GM21390 (cell line): ENCODE measurements around the gene UVSSA.

Experiments used
- ATAC-seq: cut with Tn5 transposase; IDR thresholded peaks from one replicate; pipeline ENCODE4 v1.9.1; 2021; ENCODE audit not compliant: unreplicated experiment

The UVSSA gene

DNA sequence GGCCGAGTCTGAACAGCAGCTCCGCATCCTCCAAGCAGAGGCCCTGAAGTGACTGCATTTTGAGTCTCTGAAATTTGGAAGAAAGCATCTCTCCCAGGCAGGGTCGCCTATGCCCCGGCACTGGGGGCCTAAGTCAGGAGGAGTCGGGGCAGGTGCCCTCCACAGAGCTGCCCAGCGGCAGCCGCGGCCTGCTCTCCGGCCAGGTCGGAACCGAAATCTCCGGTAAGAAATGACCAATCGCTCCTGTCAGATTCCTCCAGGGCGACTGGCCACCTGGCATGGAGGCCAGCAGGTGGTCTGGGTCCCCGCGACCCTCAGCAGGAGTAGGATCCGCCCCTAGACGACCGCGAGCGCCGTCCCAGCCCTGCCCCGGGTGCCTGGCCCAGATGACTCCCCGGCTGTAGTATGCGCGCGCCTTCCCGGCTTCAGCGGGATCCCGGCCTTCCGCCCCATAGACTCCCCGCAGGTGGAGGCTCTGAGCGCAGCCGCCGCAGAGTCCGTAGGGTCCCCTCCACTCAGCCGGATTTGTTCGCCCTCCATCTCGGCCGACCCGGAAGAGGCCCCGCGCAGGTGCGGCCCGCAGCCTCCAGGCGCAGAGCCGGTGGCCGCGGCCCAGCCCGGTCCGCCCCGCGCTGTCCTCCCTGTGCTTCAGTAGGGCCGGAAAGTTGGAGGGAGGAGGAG, 57.7 kb downstream of the UVSSA start:
- no peak for ATAC-seq

DNA sequence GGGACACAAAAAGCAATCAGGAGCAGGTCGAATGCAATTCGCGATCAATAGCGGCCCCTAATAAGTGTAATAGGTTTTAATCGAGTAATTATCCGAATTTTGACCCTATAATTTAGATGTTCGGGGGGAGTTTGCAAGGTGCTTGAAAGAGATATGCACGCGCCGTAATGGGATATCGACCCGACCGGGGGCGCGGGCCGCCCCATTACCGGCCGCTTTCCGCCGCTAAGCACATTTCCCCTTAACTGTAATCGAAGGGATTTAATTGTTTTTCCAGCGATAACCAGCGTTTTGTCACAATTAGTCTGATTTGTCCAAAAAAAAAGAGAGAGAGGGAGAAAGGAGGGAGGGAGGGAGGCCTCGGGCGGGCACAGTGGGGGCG, 58.2 kb downstream of the UVSSA start:
- ATAC-seq = no peak

DNA sequence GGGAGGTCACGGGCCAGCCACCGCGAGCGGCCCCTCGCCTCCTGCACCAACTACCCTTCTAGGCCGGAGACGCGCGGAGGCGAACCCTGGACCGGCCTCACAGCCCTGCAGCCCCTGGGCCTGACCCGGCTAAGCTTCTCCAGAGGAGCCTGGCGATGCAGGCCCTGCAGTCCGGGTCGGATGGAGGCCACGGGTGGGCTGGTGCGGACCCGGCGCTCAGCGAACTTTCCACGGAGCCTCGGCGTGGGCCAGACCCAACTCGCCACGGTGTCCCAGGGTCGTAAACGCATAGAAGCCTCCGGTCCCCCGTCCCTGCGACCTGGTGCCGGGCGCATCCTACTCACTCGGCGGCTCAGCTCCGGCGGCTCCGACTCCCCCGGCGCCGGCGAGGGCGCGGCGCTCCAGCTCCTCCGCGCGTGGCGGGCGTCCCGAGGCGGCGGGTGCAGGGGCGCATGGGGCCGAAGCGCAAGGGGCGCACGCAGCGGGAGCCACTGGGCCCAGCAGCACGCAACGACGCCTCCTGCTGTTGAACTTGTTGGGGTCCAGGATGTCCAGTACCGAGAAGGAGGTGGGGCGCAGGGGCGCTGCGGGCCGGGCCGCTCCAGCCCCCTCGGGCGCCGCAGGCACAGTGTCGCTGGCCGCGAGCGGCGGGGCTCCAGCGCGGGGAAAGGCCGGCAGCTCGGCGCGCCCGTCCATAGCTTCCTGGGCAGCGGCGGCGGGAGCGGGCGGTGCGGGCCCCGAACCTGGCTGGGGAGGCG, 58.8 kb downstream of the UVSSA start:
- ATAC-seq = no peak

DNA sequence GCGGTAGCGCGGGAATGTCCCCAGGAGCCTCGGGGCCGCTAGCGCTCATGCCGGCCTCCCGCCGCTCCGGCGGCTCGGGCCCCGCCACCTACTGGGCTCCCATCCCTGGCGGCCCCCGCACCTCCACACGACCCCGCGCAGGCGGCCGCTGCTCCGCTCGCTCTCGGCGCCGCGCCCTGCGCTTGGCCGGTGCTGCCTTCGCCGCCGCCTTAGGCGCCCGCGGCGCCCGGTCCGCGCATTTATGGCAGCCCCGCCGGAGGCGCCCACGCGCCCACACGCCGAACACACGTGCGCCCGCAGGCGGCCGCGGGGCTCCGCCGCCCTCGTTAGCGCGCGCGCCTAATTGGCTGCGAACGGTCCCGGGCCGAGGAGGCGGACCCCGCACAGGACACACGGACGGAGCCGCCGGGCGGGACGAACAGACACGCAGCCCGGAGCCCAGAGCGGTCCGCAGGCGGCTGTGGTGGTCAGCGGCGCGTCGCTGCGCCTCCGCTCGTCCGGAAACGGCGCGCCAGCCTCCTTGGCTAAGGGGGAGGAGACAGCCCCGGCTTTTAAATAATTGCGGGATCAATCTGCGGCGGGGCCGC, 59.5 kb downstream of the UVSSA start, which contains the start of gene NKX1-1:
NKX1-1 (minus strand) TSS at position 49 of the 587 bp plus-strand sequence; CDS start at position 49, 0 bp downstream.
- no peak for ATAC-seq

DNA sequence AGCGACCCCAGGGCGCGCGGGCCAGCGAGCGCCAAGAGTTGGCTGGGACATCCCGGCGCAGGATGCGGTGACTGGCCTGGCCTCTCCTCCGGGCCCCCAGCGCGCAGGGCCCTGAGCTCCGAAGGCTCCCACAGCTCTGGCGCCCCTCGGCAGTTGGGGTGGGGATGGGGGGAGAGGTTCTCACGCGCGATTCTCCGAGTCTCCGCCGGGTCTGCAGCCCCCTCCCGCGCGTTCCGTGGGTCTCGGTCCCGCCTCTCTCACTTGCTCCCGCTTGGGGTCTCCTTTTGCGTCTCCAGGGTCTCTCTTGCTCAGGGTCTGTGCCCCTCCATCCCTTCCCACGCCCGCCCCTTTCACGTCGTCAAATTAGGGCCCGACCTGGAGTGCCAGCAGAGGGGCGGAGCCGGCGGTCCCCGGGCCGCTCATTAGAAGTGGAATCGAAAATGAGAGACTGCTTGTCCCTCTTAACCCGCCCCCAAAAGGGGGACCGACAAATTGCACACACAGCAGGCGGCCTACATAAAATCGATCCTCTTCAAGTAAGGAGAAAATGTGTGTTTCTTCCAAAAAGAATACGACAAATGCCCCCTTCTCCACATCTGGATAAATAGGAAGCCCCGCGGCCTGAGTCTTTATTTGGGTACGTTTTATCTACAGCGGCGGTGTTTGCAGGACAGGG, 60.1 kb downstream of the UVSSA start:
- no peak for ATAC-seq

DNA sequence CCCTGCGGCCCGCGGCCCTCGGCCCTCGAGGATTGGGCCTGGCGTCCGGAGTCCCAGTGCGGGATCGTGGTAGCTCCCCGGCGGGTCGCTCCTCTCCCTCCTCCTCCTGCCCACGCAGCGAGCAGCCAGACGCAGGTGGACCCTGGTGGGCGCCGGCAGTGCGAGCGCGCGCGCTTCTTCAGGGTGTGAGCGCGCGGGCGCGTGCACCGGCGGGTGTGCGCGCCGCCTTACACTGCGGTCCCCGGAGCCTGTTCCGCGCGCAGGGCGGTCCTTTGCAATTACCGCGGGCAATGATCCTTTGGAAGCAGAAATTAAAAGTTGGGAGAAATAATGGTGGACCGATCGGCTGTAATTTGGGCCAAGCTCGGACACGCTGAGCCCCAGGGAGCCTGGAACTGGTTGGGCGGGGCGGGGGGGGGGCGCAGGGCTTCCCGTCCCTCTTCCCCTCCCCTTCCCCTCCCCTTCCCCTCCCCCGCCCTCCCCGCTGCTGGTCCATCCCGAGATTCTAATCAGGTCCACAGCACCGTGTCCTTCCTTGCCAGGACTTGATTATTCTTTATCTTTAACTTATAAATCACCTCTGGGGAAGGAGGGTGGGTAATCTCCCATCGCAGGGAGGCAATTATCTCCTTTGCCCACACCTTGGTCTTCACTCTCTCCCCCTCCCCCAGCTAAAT, 60.8 kb downstream of the UVSSA start:
- no peak for ATAC-seq

DNA sequence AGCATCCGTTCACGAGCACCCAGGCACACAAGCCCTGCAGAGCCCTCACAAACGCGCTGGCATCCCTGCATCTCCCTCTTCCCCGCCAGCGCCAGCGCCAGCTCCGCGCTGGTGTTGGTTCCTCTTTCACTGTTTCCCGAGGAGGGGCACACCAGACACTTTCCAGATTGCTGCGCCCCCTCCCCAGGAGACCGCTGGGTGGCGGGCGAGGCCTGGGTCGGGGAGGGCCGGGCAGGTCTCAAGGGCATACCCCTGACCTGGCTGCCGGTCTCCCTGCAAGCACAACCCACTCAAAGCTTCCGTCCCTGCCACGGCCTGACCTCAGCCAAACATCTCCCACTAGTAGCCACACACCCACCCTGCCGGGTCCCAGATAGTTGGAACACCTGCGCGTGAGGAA, 61.4 kb downstream of the UVSSA start:
- ATAC-seq = no peak

DNA sequence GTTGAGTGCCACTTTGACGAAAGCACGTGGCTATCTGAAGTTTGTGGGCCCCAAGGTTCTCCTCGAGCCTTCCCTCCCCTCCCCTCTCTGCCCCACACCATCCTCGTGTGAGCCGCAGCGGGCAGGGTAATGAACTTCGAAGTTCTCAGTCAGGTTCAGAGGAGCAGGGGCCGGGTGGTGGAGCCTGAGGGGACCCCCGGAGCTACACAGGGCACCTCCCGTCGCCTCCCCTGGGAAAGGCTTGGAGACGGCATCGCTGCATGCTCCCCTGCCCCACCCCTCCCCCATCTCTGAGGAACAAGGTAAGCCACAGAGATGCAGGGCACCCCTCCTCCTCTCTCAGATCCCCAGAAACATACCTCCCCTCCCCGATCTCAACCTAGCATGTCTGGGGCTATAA, 62.1 kb downstream of the UVSSA start:
- no peak for ATAC-seq

DNA sequence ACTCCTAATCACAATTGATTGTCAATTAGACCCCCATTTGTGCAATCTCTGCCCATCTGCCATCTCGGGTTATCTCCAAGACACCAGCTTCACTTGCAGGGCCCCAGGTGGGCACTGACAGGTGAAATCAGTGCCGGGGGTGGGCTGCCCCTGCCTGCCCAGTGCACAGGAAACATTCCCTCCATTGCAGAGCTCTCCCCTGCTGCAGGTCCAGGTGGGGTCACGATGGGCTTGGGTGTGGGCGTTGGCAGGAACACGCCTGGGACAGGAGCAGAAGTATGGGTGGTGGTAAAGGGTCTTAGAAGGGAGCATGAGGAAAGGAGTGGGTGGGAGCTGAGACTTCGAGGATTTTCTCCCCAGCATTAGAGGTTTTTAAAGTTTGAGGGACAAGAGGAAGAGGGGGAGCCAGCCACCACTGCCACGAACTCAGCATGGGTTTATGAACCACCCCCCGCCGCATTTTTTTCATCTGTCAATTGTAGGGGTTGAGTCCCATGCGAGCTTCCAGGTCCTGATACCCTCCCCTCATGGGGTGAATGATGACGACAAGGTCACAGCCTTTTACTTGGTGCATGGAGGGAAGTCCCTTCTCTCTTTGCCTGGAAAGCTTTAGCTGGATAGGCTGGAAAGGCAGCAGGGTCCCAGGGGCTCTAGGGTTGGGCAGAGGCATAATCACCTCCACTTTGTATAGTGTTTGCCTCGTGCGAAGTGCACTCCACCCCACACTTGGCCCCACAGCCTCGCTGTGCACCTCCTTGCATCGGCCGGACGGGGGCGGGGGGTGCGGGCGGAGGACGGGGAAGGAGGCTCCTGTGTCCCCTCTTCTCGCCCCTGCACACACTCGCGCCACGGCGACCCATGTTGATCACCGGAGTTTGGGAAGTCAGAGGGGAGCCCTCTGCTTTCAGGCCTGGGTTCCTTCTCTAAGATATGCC, 62.8 kb downstream of the UVSSA start:
- no peak for ATAC-seq

DNA sequence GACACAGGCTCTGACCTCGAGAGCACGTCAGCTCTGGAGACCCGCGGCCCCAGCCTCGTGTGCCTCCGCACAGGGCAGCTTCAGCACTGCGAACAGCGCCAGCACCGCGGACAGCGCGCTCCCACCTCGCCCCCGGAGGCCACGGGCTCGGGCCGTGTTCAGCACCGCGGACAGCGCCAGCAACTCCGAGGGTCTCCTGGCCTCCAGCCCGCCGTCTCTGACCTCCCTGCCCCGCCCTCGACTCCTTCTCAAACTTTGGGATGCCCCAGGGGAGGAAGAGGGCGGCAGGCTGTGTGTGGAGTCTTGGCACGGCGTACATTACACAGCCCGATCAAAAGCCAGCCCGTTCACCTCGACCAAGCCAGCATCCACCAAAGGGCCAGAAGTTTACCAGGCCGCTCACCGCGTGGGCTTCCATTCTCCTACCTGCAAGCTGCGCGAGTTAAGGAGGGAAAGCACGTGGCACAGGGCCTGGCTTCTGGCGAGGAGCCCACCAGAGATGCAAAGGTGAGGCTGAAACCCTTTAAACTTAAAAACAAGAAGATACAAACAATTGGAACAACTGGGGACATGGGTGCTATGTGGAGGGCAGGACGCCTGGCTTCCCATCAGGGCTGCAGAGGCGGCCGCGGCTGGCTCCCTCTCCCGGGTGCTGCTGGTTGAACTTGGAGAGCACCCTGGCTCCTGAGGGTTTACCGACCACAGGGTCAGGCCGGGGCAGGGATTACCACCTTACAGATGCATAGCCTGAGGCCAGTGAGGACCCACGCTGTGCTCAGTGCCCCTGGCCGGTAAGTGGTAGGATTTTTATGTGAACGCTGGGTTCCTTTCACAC, 63.7 kb downstream of the UVSSA start:
- ATAC-seq = no peak

DNA sequence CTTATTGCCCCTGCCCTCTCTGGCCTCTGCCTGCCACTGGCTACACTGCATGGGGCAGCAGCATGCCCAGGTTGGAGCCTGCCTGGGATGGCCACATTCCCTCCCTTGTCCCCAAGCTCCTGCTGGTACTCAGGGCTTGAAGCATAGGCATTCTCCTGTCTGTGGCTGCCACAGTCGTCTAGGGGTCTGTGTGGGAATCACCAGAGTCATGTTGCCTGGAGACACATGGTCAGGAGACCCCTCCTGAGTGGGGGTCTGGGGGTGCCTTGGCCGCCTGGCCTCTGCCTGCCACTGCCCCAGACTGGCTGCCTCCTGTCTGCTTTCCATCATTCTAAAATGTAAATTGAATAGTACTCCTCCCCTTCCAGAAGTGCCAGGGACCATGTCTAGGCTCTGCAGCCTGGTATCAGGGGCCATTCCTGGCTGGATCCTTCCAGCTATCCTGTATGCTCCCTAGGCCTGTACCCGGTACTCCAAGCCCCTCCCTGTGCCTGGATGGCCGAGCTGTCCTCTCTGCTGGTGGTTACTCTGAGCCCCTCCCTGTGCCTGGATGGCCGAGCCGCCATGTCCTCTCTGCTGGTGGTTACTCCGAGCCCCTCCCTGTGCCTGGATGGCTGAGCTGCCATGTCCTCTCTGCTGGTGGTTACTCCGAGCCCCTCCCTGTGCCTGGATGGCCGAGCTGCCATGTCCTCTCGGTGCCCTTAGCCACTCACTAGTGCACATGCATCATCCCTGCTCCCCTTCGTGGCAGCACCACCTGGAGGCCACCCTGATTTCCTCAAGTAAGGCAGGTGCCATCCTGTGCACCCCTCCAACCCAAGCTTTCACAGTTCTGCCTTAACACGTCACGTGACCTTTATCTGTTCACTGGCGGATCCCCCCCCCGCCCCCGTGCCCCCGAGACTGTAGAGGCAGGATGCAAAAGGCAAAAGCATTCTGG, 64.7 kb downstream of the UVSSA start:
- no peak for ATAC-seq

DNA sequence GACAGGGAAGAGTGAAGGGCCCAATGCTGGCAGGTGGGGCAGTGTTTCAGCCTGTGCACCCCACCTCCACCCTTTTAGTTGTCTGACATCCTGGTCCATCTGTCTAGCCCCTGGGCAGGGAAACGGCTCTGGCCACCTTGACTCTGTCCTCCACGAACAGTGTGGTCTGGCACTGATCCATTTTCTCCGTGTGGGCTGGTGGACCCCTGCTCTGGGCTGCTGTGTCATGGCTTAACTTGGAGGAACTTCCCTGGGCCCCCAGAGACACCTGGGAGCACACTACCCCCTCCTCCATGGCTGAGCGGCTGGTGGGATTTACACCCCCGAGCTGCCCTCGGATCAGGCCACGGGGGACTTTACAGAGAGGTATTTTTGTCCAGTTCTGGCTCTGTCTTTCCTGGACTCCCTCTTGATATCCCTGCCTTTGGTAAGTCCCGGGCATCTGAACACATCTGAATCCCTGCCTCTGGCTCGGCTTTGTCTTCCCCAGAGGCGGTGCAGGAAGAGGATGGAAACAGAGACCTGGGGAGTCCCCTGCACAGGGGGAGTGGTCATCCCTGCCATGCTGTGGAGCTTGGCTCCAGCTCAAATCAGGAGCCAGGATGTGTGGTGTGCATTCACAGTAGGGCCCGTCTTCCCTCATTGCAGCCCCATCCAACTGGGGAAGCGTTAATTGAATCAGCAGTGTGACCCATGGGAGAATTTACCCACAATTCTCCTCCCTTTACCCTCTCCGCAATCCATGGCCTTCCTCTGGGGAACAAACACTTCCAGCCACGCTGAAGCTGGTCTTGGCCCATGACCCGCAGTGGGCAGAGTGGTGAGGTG, 65.6 kb downstream of the UVSSA start:
- ATAC-seq = no peak

DNA sequence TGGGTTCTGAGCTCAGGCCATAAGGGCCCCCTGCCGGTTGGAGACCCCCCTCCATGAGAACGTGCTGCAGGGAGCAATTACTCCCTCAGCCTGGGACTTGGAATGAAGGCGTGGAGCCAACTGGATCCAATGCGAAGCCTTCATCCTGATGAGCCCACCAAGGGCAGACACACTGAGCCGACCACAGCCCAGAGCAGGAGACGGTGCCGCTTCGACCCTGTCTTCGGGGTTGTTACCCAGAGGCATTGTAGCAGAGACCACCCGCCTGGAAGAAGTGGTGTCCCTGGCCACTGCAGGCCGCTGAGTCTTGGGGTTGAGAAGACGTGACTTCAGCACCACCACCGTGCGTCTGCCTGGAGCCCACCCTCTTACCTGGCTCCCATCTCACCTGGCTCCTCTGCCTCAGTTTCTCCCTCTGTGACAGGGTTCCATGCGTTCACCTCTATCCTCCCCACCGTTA, 66.2 kb downstream of the UVSSA start:
- ATAC-seq = no peak

DNA sequence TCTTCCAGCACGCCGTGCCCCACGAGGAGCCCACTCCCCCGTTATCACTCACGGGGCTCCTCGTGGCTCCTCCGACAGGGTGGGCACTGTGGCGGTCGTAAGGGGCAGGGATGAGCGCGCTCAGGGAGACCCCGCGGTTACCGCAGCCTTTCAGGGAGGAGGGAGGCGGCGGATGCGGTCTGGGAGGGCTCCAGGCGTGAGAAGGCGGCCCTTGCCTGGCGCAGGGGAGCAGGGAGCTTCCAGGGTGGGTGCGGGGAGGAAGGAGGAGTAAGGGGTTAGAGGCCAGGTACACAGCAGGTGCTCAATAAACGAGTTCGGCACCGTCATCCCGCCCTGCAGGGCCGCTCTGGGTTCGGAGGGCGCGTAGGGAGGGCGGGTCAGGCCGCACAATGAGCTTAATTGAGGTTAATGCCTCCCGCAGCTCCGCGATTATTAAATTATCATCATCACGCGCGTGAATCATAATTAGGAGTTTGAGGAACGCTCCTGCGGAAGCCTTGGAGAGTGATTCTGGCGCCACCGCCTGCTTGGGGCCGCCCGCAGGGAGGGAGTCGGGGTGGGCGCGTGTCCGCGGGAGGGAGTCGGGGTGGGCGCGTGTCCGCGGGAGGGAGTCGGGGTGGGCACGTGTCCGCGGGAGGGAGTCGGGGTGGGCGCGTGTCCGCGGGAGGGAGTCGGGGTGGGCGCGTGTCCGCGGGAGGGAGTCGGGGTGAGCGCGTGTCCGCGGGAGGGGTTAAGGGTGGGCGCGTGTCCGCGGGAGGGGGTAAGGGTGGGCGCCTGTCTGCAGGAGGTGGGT, 66.9 kb downstream of the UVSSA start:
- ATAC-seq = no peak

DNA sequence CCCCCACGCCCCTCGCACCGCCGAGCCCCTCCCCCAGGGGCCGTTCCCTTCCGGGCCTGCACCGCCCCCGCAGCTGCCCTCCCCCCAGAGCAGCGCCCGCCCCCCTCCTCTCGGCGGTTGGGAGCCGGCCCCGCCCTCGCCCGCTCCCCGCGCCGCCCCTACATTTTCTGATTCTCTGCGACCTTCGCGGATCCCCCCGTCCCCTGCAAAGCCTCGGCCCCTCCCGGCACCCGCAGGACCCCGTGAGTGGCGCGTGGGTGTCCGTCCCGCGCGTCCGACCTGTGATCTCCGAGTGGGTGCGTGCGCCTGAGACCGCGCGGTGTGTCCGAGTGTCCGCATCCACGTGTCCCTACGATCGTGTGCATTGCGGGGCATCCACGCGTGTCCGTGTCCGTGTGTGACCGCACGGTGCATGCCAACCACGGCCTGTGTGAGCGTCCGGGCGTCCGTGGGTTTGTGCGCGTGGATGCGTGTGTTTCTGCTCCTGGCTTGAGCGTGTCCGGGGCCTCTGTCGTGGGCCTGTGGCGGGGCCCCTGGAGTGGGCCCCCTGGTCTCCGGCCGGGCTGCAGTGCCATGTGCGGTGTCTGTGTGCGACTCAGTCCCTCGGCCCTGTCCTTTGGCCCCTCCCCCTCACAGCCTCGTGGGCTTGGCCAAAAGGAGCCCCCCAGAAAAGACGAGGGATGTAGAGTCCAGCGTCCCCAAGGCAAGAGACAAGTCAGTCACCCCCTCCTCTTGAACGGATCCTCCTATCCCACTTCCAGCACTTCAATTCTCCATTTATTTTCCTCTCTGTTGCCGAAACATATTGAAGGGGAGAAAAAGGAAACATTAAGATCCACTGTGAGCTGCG, 68.0 kb downstream of the UVSSA start:
- ATAC-seq = no peak

DNA sequence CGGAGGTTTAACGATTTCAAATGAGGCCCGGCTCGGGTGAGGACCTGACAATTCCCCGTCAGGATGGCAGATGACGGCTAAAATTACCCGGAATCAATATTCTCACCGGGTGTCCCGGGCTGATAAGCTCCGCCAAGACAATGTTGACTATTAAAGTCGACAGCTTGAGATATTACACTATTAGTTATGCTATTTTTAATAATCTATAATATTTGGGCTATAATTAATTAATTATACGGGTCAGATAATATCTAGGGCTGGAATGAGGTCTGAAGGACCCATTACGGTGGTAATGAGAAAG, 68.6 kb downstream of the UVSSA start:
- no peak for ATAC-seq
